HepG2 (cell line): ENCODE results near the gene HYAL1. TPM values are rescaled to one million over a fixed set of nuclear protein-coding genes. Genes with fewer than 3 reads are reported as not detected.
A peak's percentile ranks its signal among the peaks of the same experiment; 100 is the strongest.

Source experiments
- AKAP8 ChIP-seq: sonication (generic); formaldehyde crosslinking; IDR thresholded peaks from 2 replicates; pipeline ENCODE4 v1.5.1; 2020; ENCODE audit warnings: mild to moderate bottlenecking, missing genetic modification reagents
- KAT2B ChIP-seq: fragments of 150-350 bp; IDR thresholded peaks from 2 replicates; pipeline ENCODE4 v1.6.1; 2014; ENCODE audit warnings: low read depth, low read length, borderline replicate concordance
- KAT8 ChIP-seq: IDR thresholded peaks from 2 replicates; pipeline ENCODE4 v1.6.1; 2016; ENCODE audit warnings: missing genetic modification reagents, missing compliant biosample characterization
- PRDM10 ChIP-seq: sonication (generic); formaldehyde crosslinking; IDR thresholded peaks from 2 replicates; pipeline ENCODE4 v1.4.0; 2020; ENCODE audit warnings: low read depth, missing genetic modification reagents
- REXO4 ChIP-seq: sonication (generic); formaldehyde crosslinking; IDR thresholded peaks from 2 replicates; pipeline ENCODE4 v1.8.0; 2022; ENCODE audit warnings: missing genetic modification reagents, mild to moderate bottlenecking, borderline replicate concordance
- SKIL ChIP-seq: sonication (generic); formaldehyde crosslinking; IDR thresholded peaks from 2 replicates; pipeline ENCODE4 v1.8.0; 2022; ENCODE audit warnings: missing genetic modification reagents, mild to moderate bottlenecking, moderate library complexity, borderline replicate concordance
- TCF7 ChIP-seq: sonication (generic); IDR thresholded peaks from 2 replicates; pipeline ENCODE4 v1.6.1; 2016; ENCODE audit warnings: antibody characterized with exemption, low read depth
- THAP8 ChIP-seq: sonication (generic); formaldehyde crosslinking; IDR thresholded peaks from 2 replicates; pipeline ENCODE4 v1.5.1; 2020; ENCODE audit warnings: missing genetic modification reagents, mild to moderate bottlenecking, borderline replicate concordance
- ZNF138 ChIP-seq: sonication (generic); formaldehyde crosslinking; IDR thresholded peaks from 2 replicates; pipeline ENCODE4 v1.5.0; 2020; ENCODE audit warnings: mild to moderate bottlenecking, low read depth, missing genetic modification reagents
- ZNF224 ChIP-seq: sonication (generic); formaldehyde crosslinking; IDR thresholded peaks from 2 replicates; pipeline ENCODE4 v1.5.0; 2020; ENCODE audit warnings: mild to moderate bottlenecking, missing genetic modification reagents
- polyA plus RNA-seq, 8 experiments: library from polyadenylated mRNA; depleted of rRNA in 3 of 8; stranded (reverse) in 7 of 8; unstranded in 1 of 8; fragments of >200 nt; fragmentation: Illumina TruSeq in 4 of 8; extraction: Trizol in 4 of 8; gene quantifications; 2 replicates each; pipeline versions ENCODE4 v1.2.1 to v1.2.3, GENCODE V29; 2011 to 2016; ENCODE audit warnings: low read depth in 4 of 8, missing spikeins in 1 of 8, mixed read lengths in 1 of 8; ENCODE audit not compliant: insufficient read depth in 1 of 8
- total RNA-seq, 5 experiments: library from RNA; depleted of rRNA; stranded (reverse); fragments of >200 nt; fragmentation: Illumina TruSeq; extraction: Trizol; gene quantifications; 2 replicates each; pipeline ENCODE4 v1.2.3, GENCODE V29; 2016; ENCODE audit warnings: low read depth in 1 of 5
- TF ChIP-seq, protein P1 (sequence below): sonication (generic); formaldehyde crosslinking; IDR thresholded peaks from 2 replicates; pipeline ENCODE4 v1.5.0; 2020; ENCODE audit warnings: mild to moderate bottlenecking, missing genetic modification reagents
- TF ChIP-seq, protein P2 (sequence below): conservative IDR thresholded peaks from 2 replicates; pipeline ENCODE4 v1.6.1; 2018; ENCODE audit warnings: missing genetic modification reagents
- TF ChIP-seq, protein P3 (sequence below): sonication (generic); formaldehyde crosslinking; IDR thresholded peaks from 2 replicates; pipeline ENCODE4 v1.4.0; 2020; ENCODE audit warnings: missing genetic modification reagents

HYAL1 gene
- total and polyA plus RNA-seq, 2 of the 13 experiments (the other 11 are each of a cell fraction or from before 2014, with no cell fraction given): 76.5 to 193 TPM

GRCh38 chr3:50260027-50260941 is 43.1 kb downstream of the HYAL1 start (continued):
- TF ChIP-seq, protein P1, sequence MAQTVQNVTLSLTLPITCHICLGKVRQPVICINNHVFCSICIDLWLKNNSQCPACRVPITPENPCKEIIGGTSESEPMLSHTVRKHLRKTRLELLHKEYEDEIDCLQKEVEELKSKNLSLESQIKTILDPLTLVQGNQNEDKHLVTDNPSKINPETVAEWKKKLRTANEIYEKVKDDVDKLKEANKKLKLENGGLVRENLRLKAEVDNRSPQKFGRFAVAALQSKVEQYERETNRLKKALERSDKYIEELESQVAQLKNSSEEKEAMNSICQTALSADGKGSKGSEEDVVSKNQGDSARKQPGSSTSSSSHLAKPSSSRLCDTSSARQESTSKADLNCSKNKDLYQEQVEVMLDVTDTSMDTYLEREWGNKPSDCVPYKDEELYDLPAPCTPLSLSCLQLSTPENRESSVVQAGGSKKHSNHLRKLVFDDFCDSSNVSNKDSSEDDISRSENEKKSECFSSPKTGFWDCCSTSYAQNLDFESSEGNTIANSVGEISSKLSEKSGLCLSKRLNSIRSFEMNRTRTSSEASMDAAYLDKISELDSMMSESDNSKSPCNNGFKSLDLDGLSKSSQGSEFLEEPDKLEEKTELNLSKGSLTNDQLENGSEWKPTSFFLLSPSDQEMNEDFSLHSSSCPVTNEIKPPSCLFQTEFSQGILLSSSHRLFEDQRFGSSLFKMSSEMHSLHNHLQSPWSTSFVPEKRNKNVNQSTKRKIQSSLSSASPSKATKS (CRISPR knock-in tag): no peak
- TF ChIP-seq, protein P2, sequence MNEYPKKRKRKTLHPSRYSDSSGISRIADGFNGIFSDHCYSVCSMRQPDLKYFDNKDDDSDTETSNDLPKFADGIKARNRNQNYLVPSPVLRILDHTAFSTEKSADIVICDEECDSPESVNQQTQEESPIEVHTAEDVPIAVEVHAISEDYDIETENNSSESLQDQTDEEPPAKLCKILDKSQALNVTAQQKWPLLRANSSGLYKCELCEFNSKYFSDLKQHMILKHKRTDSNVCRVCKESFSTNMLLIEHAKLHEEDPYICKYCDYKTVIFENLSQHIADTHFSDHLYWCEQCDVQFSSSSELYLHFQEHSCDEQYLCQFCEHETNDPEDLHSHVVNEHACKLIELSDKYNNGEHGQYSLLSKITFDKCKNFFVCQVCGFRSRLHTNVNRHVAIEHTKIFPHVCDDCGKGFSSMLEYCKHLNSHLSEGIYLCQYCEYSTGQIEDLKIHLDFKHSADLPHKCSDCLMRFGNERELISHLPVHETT (CRISPR knock-in tag): peak; percentile 95
- TF ChIP-seq TCF7: peak; percentile 95
- TF ChIP-seq, protein P3, sequence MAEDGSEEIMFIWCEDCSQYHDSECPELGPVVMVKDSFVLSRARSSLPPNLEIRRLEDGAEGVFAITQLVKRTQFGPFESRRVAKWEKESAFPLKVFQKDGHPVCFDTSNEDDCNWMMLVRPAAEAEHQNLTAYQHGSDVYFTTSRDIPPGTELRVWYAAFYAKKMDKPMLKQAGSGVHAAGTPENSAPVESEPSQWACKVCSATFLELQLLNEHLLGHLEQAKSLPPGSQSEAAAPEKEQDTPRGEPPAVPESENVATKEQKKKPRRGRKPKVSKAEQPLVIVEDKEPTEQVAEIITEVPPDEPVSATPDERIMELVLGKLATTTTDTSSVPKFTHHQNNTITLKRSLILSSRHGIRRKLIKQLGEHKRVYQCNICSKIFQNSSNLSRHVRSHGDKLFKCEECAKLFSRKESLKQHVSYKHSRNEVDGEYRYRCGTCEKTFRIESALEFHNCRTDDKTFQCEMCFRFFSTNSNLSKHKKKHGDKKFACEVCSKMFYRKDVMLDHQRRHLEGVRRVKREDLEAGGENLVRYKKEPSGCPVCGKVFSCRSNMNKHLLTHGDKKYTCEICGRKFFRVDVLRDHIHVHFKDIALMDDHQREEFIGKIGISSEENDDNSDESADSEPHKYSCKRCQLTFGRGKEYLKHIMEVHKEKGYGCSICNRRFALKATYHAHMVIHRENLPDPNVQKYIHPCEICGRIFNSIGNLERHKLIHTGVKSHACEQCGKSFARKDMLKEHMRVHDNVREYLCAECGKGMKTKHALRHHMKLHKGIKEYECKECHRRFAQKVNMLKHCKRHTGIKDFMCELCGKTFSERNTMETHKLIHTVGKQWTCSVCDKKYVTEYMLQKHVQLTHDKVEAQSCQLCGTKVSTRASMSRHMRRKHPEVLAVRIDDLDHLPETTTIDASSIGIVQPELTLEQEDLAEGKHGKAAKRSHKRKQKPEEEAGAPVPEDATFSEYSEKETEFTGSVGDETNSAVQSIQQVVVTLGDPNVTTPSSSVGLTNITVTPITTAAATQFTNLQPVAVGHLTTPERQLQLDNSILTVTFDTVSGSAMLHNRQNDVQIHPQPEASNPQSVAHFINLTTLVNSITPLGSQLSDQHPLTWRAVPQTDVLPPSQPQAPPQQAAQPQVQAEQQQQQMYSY (CRISPR knock-in tag): peak; percentile 41; the same call in 1 of the 2 replicates
- TF ChIP-seq REXO4 (CRISPR knock-in tag): no peak
- TF ChIP-seq KAT8: peak; percentile 87
- TF ChIP-seq SKIL (CRISPR knock-in tag): peak; percentile 92
- TF ChIP-seq AKAP8 (CRISPR knock-in tag): peak; percentile 95
- TF ChIP-seq THAP8 (CRISPR knock-in tag): peak; percentile 41; the same call in 1 of the 2 replicates
- TF ChIP-seq ZNF138: peak; percentile 94
- no peak for TF ChIP-seq KAT2B
- TF ChIP-seq PRDM10 (CRISPR knock-in tag): peak; percentile 32
- TF ChIP-seq ZNF224: peak; percentile 90; the same call in 1 of the 2 replicates
